OCI-LY7 (cell line): ENCODE measurements around the gene PGGHG.

ENCODE experiments used
- EZH2phosphoT487 ChIP-seq: fragments of 200-600 bp; sonication (generic); IDR thresholded peaks from 2 replicates; pipeline ENCODE4 v1.6.1; 2018; ENCODE audit warnings: low read depth, borderline replicate concordance, mild to moderate bottlenecking, mixed run types, antibody characterized with exemption, low read length, moderate library complexity, mixed read lengths
- TF ChIP-seq, protein P1 (sequence below): fragments of 200-600 bp; sonication (generic); conservative IDR thresholded peaks from 2 replicates; pipeline ENCODE4 v1.5.1; 2014; ENCODE audit warnings: mild to moderate bottlenecking, antibody characterized with exemption, low read length, moderate library complexity, mixed read lengths

DNA sequence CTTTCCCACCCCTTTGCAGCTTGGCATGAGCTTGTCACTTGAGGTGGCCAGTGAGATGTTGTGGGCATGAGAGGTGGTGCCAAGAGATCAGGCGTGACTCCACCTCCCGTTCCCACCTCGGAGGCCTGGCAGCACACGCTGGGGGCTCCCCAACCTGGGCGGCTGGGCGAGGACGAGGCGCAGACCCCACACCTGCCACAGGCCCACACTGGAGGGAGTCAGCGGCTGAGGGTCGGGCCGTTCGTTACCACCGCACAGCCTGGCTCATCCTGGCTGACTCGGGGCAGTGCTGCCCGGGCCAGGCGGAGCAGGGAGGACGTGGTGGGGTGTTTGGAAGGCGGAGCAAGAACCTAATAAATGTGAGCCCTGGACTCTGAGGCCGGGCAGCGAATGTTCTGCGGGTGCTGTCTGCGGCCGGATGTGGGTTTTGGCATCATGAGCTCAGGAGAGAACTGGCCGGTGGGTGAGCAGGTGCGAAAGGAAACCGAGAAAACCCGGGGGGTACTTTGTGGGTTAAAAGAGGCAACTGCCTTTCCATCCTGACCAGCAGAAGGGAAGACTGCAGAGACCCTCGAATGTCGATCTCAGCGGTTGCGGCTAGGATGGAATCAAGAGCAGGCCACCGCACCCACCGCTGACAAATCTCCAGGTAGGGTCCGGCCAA is 41.9 kb downstream of the PGGHG start:
- TF ChIP-seq, protein P1, sequence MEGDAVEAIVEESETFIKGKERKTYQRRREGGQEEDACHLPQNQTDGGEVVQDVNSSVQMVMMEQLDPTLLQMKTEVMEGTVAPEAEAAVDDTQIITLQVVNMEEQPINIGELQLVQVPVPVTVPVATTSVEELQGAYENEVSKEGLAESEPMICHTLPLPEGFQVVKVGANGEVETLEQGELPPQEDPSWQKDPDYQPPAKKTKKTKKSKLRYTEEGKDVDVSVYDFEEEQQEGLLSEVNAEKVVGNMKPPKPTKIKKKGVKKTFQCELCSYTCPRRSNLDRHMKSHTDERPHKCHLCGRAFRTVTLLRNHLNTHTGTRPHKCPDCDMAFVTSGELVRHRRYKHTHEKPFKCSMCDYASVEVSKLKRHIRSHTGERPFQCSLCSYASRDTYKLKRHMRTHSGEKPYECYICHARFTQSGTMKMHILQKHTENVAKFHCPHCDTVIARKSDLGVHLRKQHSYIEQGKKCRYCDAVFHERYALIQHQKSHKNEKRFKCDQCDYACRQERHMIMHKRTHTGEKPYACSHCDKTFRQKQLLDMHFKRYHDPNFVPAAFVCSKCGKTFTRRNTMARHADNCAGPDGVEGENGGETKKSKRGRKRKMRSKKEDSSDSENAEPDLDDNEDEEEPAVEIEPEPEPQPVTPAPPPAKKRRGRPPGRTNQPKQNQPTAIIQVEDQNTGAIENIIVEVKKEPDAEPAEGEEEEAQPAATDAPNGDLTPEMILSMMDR = no peak
- no peak for TF ChIP-seq EZH2phosphoT487
